ENCODE data around the gene SERTAD1. TPM values are rescaled to one million over a fixed set of nuclear protein-coding genes. Genes with fewer than 3 reads are reported as not detected.
"Not testable (repeated sequence)": the region's sequence is repeated elsewhere in the genome, so short reads cannot be mapped to it uniquely, and the experiment has no call there.

Gene SERTAD1
- total and polyA plus RNA-seq, 10 donors = 8.5 to 19.7 (median 13.0) TPM

DNA sequence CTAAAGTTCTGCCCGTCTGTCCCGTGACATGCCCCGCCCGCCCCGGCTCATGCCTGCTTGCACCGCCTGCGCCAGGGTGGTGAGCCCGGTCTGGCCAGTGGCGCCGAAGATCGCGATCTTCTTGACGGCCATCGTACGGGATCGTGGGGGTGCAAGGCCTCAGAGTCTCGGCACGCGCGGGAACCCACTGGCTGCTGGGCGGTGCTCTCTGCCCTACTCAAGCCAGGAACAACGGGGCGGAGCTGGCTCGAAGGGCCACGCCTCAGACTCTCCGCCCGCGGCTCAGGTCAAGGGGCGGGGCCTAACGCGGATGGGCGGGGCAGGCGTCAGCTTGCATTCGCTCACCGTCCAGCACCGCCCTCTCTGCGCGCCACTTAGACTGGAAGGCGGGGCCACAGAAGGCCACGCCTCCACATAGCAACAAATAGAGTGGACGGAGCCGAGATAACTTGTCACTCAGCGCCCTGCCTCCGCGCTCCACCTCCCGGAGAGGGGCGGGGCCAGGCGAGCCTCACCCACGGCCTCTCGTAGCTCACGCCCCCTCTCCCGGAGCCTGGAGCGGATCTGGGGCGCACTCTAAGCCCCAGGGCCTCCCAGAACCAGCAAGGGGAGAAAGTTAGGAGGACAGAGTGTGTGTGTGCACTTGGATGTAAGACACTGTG lies 39.9 kb upstream of the SERTAD1 start, which contains the start of gene BLVRB:
TSS of gene BLVRB (minus strand) at position 189 of the 662 bp plus-strand sequence. CDS start at position 132, 57 bp downstream.
- Histone ChIP-seq H3K4me1 (peaks cover 12 to 65% (median 50%) of the 10 kb centered on the region in 6 donors), H3K36me3 (no peaks in the 10 kb centered on the region), H3K27ac (peak within 1 kb of the TSS; percentile 44 to 93 (median 85)), H3K4me3 (peak within 1 kb of the TSS; percentile 39 to 89 (median 58)), H3K27me3 (replicated peaks in 1 of 7) (peaks cover 0 to 24% (median 10%) of the 10 kb centered on the region in 7 donors), H3K9me3 (no peaks in the 10 kb centered on the region)
- intact Hi-C loops (cut with DNase I; ENCODE audit: low total_unique reads) = no loop called here
- 0 to 1% (median 0%) methylated on average over 15 to 54 of the region's 54 CpGs for WGBS, 5 donors
- peak; percentile 100 for DNase-seq
- TF ChIP-seq CTCF (IDR thresholded peaks at IDR 0.05 in 8 of 11, conservative IDR thresholded peaks at IDR 0.05 in 3 of 11) (peak in 4 of 11 experiments; percentile 6 to 56 (median 13)), POLR2A (IDR thresholded peaks at IDR 0.05) (no peak), POLR2AphosphoS5 (IDR thresholded peaks at IDR 0.05) (peak; percentile 92 to 96 (median 96))

- Histone ChIP-seq H3K27ac (peak overlapping the region; percentile 44 to 93 (median 85)), H3K36me3 (no peaks in the 10 kb centered on the region), H3K4me3 (peak overlapping the region; percentile 32 to 89 (median 58)), H3K27me3 (replicated peaks in 1 of 7) (peaks cover 0 to 24% (median 10%) of the 10 kb centered on the region in 7 donors), H3K4me1 (peaks cover 12 to 68% (median 50%) of the 10 kb centered on the region in 6 donors), H3K9me3 (no peaks in the 10 kb centered on the region)
- intact Hi-C loops (cut with DNase I; ENCODE audit: low total_unique reads) = no loop called here
- 10 to 18% (median 13%) methylated on average over 11 of the region's 11 CpGs for WGBS, 5 donors
- TF ChIP-seq POLR2AphosphoS5 (IDR thresholded peaks at IDR 0.05) (no peak), CTCF (IDR thresholded peaks at IDR 0.05 in 8 of 11, conservative IDR thresholded peaks at IDR 0.05 in 3 of 11) (no peak), POLR2A (IDR thresholded peaks at IDR 0.05) (no peak)
- no peak for DNase-seq
These were observed 39.3 kb upstream of the SERTAD1 start for GRCh38 chr19:40465025-40465556.

GRCh38 chr19:40464059-40465024 lies 38.5 kb upstream of the SERTAD1 start:
- Histone ChIP-seq H3K9me3 (no peaks in the 10 kb centered on the region), H3K27ac (peak overlapping the region in 7 of 8 donors; percentile 61 to 93 (median 86)), H3K4me3 (peak overlapping the region in 7 of 8 donors; percentile 39 to 89 (median 59)), H3K4me1 (peaks cover 12 to 68% (median 50%) of the 10 kb centered on the region in 6 donors), H3K36me3 (peaks cover 0 to 4% (median 0%) of the 10 kb centered on the region in 6 donors), H3K27me3 (replicated peaks in 1 of 7) (peaks cover 0 to 24% (median 10%) of the 10 kb centered on the region in 7 donors)
- TF ChIP-seq POLR2AphosphoS5 (IDR thresholded peaks at IDR 0.05) (peak in 2 of 3 donors; percentile 16 to 43), POLR2A (IDR thresholded peaks at IDR 0.05) (no peak), CTCF (IDR thresholded peaks at IDR 0.05 in 8 of 11, conservative IDR thresholded peaks at IDR 0.05 in 3 of 11) (peak; percentile 71 to 90 (median 82))
- WGBS, 5 donors = 17 to 26% (median 24%) methylated on average over 11 of the region's 11 CpGs
- intact Hi-C loops (cut with DNase I; ENCODE audit: low total_unique reads) = no loop called here
- peak; percentile 86 for DNase-seq

GRCh38 chr19:40463587-40464037 lies 37.8 kb upstream of the SERTAD1 start:
- DNase-seq; H3K36me3 ChIP-seq; H3K9me3 ChIP-seq; intact Hi-C loops (cut with DNase I; ENCODE audit: low total_unique reads): not testable (repeated sequence)
- Histone ChIP-seq H3K4me1 (peaks cover 12 to 68% (median 50%) of the 10 kb centered on the region in 6 donors), H3K4me3 (peak overlapping the region in 4 of 8 donors; percentile 9 to 89 (median 65)), H3K27me3 (replicated peaks in 1 of 7) (peaks cover 0 to 24% (median 10%) of the 10 kb centered on the region in 7 donors), H3K27ac (peak overlapping the region in 6 of 8 donors; percentile 20 to 93 (median 86))
- WGBS, 5 donors = 62 to 78% (median 66%) methylated on average over 12 of the region's 12 CpGs
